ENCODE measurements around the gene ITGA3. TPM values are rescaled to one million over a fixed set of nuclear protein-coding genes. Genes with fewer than 3 reads are reported as not detected.

ITGA3 gene
- total RNA-seq, 2 donors from 2014 or later = 16.6 to 21.7 TPM

DNA sequence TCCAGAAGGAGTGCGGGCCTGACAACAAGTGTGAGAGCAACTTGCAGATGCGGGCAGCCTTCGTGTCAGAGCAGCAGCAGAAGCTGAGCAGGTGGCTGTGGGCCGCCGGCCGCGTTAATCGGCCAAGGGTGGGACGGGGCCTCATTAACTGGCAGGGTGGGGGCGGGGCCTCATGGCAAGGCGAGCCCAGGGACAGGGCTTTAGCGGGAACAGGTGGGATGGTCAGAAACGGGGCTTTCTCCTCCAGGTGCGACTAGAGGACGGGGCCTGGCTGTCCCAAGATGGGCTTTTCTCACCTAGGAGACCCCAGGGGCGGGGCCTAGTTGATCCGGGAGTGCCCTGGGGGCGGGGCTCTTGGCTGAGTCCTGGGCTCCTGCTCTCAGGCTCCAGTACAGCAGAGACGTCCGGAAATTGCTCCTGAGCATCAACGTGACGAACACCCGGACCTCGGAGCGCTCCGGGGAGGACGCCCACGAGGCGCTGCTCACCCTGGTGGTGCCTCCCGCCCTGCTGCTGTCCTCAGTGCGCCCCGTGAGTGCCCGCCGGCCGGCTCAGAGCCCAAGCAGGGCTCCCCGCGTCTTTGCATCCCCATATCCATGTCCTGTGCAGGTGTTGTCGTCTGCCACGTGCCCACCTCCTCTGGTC lies 20.8 kb downstream of the ITGA3 start:
- peaks cover 70% of the 10 kb centered on the region for H3K27me3 Mint-ChIP-seq (ENCODE audit: insufficient read depth)
- no peak overlapping the region for H3K27ac Mint-ChIP-seq
- H3K9me3 Mint-ChIP-seq = no peaks in the 10 kb centered on the region
- peaks cover 5% of the 10 kb centered on the region for H3K4me1 ChIP-seq (ENCODE audit: control insufficient read depth, insufficient read depth, low read length)
- WGBS, 2 experiments (ENCODE audit: insufficient coverage in 1 of 2, insufficient read length in 1 of 2) = 78 to 91% methylated on average over 13 to 39 of the region's 39 CpGs
- H3K36me3 ChIP-seq (ENCODE audit: control insufficient read depth, insufficient read depth, low read length) = peaks cover 3% of the 10 kb centered on the region
- no peak overlapping the region for H3K27ac ChIP-seq (ENCODE audit: low read depth, low read length)
- peaks cover 57% of the 10 kb centered on the region for H3K27me3 ChIP-seq (ENCODE audit: control insufficient read depth, insufficient read depth, low read length, poor library complexity, severe bottlenecking)
- no peak overlapping the region for H3K9ac ChIP-seq (ENCODE audit: extremely low read depth, low read length, poor library complexity, severe bottlenecking)
- TF ChIP-seq, protein P1, sequence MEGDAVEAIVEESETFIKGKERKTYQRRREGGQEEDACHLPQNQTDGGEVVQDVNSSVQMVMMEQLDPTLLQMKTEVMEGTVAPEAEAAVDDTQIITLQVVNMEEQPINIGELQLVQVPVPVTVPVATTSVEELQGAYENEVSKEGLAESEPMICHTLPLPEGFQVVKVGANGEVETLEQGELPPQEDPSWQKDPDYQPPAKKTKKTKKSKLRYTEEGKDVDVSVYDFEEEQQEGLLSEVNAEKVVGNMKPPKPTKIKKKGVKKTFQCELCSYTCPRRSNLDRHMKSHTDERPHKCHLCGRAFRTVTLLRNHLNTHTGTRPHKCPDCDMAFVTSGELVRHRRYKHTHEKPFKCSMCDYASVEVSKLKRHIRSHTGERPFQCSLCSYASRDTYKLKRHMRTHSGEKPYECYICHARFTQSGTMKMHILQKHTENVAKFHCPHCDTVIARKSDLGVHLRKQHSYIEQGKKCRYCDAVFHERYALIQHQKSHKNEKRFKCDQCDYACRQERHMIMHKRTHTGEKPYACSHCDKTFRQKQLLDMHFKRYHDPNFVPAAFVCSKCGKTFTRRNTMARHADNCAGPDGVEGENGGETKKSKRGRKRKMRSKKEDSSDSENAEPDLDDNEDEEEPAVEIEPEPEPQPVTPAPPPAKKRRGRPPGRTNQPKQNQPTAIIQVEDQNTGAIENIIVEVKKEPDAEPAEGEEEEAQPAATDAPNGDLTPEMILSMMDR (conservative IDR thresholded peaks at IDR 0.05) = no peak
- no peak overlapping the region for H3K4me3 ChIP-seq (ENCODE audit: low read length)
- H3K9me3 ChIP-seq (ENCODE audit: control insufficient read depth, low read length) = peaks cover 2% of the 10 kb centered on the region
- DNase-seq = peak; percentile 89
- H3K36me3 Mint-ChIP-seq (ENCODE audit: low read depth) = peaks cover 21% of the 10 kb centered on the region
- H3K4me1 Mint-ChIP-seq = peaks cover 6% of the 10 kb centered on the region
- H3K4me3 Mint-ChIP-seq = no peak overlapping the region

DNA sequence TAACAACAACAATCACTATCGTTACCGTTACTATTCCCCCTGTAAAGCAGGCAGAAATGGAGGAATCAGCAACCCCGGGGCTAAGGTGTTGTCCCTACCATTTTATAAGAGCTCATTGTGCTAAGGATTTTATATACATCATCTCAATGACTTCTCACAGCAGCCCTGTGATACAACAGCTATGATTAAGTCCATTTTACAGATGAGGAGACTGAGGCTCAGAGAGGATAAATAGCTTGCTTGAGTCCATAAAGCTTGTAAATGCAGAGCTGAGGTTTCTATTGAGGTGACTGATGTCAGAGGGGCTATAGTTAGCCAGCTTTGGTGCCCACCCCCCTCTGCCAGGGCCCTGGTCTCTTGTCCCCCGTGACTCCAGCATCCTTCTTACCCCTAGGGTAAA lies 22.5 kb downstream of the ITGA3 start:
- Histone ChIP-seq H3K36me3 (ENCODE audit: control insufficient read depth, insufficient read depth, low read length) (peaks cover 3% of the 10 kb centered on the region), H3K4me1 (ENCODE audit: control insufficient read depth, insufficient read depth, low read length) (no peaks in the 10 kb centered on the region), H3K9ac (ENCODE audit: extremely low read depth, low read length, poor library complexity, severe bottlenecking) (no peak overlapping the region), H3K9me3 (ENCODE audit: control insufficient read depth, low read length) (no peaks in the 10 kb centered on the region), H3K27me3 (ENCODE audit: control insufficient read depth, insufficient read depth, low read length, poor library complexity, severe bottlenecking) (peaks cover 49% of the 10 kb centered on the region), H3K27ac (ENCODE audit: low read depth, low read length) (no peak overlapping the region), H3K4me3 (ENCODE audit: low read length) (no peak overlapping the region)
- DNase-seq = no peak
- TF ChIP-seq, protein P1 (conservative IDR thresholded peaks at IDR 0.05) = no peak
- Mint-ChIP-seq H3K9me3 (no peaks in the 10 kb centered on the region), H3K4me3 (no peak overlapping the region), H3K27me3 (ENCODE audit: insufficient read depth) (peaks cover 55% of the 10 kb centered on the region), H3K27ac (no peak overlapping the region), H3K4me1 (no peaks in the 10 kb centered on the region), H3K36me3 (ENCODE audit: low read depth) (peaks cover 18% of the 10 kb centered on the region)
- 100% methylated on average over 1 to 3 of the region's 4 CpGs for WGBS, 2 experiments (ENCODE audit: insufficient coverage in 1 of 2, insufficient read length in 1 of 2)

DNA sequence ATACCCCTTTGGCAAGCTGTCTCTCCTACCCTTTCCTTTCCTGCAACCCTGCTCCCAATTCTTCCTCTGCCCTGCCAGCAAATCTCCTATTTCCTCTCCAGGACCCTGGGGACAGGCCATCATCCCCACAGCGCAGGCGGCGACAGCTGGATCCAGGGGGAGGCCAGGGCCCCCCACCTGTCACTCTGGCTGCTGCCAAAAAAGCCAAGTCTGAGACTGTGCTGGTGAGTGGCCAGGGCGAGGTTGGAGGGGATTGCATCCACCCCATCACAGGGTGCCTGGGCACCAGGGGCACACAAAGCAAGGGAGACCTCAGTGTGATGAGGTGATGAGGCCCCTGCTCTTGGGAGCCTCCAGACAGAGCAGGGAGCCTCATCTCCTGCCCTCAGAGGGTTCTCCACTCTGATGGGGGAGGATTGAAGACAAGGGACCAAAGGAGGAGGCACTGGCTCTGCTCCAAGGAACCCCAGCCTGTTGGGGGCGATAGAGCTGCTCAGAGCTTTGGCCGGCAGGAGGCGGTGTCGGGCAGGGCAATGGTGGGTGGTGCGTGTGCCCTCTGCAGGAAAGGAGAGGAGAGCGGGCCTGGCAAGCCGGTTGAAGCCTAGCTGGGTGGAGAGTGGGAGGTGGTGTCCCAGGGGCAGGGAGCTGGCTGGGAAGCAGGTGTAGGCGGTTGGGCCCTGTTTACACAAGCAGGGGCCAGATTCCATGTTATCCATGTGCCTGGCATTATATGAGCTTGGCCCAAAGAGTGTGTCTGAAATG lies 23.6 kb downstream of the ITGA3 start:
- peaks cover 38% of the 10 kb centered on the region for H3K27me3 ChIP-seq (ENCODE audit: control insufficient read depth, insufficient read depth, low read length, poor library complexity, severe bottlenecking)
- no peaks in the 10 kb centered on the region for H3K4me1 Mint-ChIP-seq
- H3K36me3 ChIP-seq (ENCODE audit: control insufficient read depth, insufficient read depth, low read length) = peaks cover 3% of the 10 kb centered on the region
- no peak overlapping the region for H3K27ac Mint-ChIP-seq
- no peaks in the 10 kb centered on the region for H3K9me3 ChIP-seq (ENCODE audit: control insufficient read depth, low read length)
- 69 to 89% methylated on average over 3 to 12 of the region's 12 CpGs for WGBS, 2 experiments (ENCODE audit: insufficient coverage in 1 of 2, insufficient read length in 1 of 2)
- H3K9me3 Mint-ChIP-seq = no peaks in the 10 kb centered on the region
- H3K36me3 Mint-ChIP-seq (ENCODE audit: low read depth) = peaks cover 17% of the 10 kb centered on the region
- H3K4me1 ChIP-seq (ENCODE audit: control insufficient read depth, insufficient read depth, low read length) = no peaks in the 10 kb centered on the region
- H3K4me3 ChIP-seq (ENCODE audit: low read length) = no peak overlapping the region
- DNase-seq = peak; percentile 93
- no peak overlapping the region for H3K4me3 Mint-ChIP-seq
- TF ChIP-seq, protein P1 (conservative IDR thresholded peaks at IDR 0.05) = peak; percentile 86
- H3K27ac ChIP-seq (ENCODE audit: low read depth, low read length) = no peak overlapping the region
- H3K27me3 Mint-ChIP-seq (ENCODE audit: insufficient read depth) = peaks cover 44% of the 10 kb centered on the region
- H3K9ac ChIP-seq (ENCODE audit: extremely low read depth, low read length, poor library complexity, severe bottlenecking) = no peak overlapping the region

Measured in endodermal cell (in vitro differentiated cells).